Activated CD4-positive, alpha-beta T cell treated with anti-CD3 and anti-CD28 coated beads for 1 hour (primary cell): ENCODE data around the gene ZNF407.

Experiments
- DNase-seq: peaks from one replicate; pipeline ENCODE4 v3.0.0-alpha.2; 2020

Gene ZNF407

DNA sequence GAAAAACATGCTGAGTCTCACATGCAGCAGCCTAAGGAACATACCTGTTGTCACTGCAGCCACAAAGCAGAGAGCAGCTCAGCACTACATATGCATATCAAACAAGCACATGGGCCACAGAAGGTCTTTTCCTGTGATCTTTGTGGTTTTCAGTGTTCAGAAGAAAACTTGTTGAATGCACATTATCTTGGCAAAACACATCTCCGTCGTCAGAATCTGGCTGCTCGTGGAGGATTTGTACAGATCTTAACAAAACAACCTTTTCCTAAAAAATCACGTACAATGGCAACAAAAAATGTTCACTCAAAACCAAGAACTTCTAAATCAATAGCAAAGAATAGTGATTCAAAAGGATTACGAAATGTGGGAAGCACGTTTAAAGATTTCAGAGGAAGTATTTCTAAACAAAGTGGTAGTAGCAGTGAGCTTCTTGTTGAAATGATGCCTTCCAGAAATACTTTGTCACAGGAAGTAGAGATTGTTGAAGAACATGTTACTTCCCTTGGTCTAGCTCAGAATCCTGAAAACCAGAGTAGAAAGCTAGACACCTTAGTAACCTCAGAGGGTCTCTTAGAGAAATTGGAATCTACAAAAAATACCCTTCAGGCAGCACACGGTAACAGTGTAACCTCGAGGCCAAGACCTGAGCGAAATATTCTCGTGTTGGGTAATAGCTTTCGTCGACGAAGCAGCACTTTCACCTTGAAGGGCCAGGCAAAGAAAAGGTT, 34.1 kb downstream of the ZNF407 start:
- DNase-seq: no peak

GRCh38 chr18:74632351-74632679, 34.6 kb downstream of the ZNF407 start:
- no peak for DNase-seq

DNA sequence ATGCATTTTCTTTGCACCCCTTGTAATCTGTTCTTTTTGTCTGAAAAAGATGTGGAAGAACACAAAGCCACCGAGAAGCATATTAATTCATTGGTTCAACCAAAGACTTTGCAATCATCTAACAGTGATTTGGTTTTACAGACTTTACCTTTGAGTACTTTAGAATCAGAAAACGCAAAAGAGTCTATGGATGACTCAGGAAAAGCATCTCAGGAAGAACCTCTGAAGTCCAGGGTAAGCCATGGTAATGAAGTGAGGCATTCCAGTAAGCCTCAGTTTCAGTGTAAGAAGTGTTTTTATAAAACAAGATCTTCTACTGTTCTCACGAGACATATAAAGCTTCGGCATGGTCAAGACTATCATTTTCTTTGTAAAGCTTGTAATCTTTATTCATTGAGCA, 35.2 kb downstream of the ZNF407 start:
- no peak for DNase-seq

DNA sequence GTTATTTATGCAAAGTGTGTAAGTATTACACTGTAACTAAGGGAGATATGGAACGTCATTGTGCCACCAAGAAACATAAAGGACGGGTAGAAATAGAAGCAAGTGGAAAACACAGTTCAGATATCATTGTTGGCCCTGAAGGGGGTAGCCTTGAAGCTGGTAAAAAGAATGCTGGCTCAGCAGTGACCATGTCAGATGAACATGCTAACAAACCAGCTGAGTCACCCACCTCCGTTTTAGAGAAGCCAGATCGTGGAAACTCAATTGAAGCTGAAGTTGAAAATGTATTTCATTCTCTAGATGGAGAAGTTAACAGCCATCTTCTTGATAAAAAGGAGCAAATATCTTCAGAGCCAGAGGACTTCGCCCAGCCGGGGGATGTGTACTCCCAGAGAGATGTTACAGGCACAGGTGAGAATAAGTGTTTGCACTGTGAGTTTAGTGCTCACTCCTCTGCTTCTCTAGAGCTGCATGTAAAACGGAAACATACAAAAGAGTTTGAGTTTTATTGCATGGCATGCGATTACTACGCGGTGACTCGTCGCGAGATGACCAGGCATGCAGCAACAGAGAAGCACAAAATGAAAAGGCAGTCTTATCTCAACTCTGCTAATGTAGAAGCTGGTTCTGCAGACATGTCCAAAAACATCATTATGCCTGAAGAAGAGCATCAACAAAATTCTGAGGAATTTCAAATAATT, 36.1 kb downstream of the ZNF407 start:
- no peak for DNase-seq

DNA sequence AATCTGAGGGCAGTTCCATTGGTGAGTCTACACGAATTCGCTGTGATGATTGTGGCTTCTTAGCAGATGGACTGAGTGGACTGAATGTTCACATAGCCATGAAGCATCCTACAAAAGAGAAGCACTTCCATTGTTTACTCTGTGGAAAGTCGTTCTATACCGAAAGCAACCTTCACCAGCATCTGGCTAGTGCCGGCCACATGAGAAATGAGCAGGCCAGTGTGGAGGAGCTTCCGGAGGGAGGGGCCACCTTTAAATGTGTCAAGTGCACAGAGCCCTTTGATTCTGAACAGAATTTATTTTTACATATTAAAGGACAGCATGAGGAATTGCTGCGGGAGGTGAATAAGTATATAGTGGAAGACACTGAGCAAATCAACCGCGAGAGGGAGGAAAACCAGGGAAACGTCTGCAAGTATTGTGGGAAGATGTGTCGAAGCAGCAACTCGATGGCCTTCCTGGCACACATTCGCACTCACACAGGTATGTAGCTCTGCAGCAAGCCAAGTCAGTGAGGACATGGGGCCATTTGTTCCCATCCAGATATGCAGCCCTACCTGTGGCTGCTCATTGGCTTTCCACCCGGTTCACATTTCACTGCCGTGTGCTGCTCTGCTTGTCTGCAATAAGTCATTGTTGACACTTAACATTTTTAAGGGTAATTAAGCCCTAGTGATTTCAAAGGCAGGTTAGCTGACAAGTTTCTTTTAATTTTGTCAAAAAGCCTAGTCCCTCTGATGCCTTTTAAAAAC, 37.7 kb downstream of the ZNF407 start:
- no peak for DNase-seq

DNA sequence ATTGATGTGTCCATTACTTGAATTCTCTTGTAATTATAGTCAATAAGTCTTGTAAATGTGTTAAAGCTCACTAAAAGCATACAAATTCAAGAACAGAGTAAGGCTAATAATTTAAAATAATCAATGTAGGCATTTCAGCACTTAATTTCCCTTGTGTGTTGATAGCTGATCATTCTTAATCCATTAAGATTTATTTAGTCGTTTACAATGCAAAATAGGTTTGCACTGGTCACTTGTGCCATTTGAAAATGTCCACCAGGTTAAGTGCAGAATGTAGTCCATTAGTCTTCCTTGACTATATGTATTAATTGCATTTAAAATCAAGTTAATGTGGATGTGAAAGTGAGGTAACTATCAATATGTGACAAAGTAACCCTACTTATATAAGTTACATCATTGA, 39.4 kb downstream of the ZNF407 start:
- no peak for DNase-seq

- DNase-seq: no peak
These were observed 40.5 kb downstream of the ZNF407 start for GRCh38 chr18:74638210-74638609.

DNA sequence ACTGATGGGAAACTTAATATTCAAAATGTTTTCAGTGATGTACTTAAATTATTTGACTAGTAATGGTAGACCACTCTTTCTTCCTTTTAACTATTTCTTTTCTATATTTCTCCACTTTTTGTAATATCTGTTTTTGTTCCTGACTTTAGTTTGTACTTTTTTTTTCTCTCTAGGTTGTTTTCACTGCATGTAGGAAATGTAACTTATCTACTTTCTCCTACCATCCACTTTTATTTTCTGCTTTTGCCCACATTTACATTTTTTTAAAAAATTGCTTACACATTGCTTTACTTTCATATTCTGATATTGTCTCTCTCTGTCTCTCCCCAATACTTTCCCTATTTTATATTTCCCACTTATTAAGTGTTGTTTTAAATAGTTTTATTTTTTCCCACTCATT, 47.0 kb downstream of the ZNF407 start:
- DNase-seq: no peak

- no peak for DNase-seq
These were observed 48.0 kb downstream of the ZNF407 start for GRCh38 chr18:74645679-74646078.

GRCh38 chr18:74651327-74652128, 53.9 kb downstream of the ZNF407 start:
- DNase-seq: no peak

GRCh38 chr18:74652392-74652988, 54.8 kb downstream of the ZNF407 start:
- DNase-seq: no peak

GRCh38 chr18:74654638-74655037, 57.0 kb downstream of the ZNF407 start:
- DNase-seq: no peak

DNA sequence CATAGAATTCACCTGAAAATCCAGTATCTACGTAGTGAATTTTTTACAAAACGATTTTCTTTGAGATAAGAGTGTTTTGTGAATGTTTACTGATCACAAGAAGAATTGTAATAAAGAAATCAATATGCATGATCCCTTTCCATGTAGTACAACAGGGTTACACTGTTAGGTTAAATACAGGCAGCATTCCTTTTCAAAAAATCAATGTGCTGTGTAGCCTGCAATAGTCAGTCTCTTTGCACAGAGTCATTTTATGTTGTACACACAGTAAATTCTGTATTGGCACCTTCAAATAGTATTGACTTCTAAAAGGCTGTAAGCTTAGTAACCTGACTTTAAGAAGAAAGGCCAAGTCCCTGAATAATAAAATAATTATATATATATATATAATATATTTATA, 63.3 kb downstream of the ZNF407 start:
- no peak for DNase-seq

GRCh38 chr18:74661691-74662090, 64.0 kb downstream of the ZNF407 start:
- DNase-seq: no peak

GRCh38 chr18:74662622-74663021, 65.0 kb downstream of the ZNF407 start:
- no peak for DNase-seq

DNA sequence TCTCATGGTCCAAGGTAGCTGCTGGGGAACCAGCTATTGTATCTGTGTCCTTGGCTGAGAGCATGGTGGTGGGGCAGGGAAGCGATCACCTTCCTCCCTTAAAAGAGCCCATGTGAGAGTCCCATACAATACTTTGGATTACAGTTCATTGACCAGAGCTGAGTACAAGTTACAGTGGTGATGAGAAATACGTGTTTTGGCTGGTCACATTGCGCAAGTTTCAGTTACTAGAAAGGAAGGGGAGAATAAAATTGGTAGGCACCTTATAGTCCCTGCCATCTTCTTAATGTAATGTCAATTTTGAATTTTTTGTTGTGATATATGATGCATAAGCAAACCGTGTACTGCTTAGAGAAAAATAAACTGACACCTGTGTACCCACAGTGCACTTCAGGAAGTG, 67.7 kb downstream of the ZNF407 start:
- DNase-seq: no peak

DNA sequence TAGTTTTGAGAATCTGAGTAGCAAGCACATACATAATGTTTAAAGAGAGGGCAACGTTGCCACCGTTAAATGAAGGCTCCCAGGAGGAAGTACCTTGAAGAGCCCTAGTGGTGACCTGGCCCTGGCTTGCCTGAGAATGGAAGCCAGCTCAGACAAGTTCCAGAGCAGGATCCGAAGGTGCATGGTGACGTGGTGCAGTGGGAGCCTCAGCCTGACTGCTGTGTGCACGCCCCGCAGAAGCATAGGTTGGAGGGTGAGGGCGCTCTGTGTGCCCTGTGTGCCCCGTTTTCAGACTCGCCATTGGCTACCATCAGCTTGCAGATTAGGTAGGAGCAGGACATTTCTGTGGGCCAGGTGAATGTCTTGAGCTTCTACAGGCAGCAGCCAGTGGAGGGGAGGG, 68.2 kb downstream of the ZNF407 start:
- DNase-seq: no peak

- no peak for DNase-seq
These were observed 71.6 kb downstream of the ZNF407 start for GRCh38 chr18:74669136-74669798.

GRCh38 chr18:74672371-74672770, 74.7 kb downstream of the ZNF407 start:
- no peak for DNase-seq

DNA sequence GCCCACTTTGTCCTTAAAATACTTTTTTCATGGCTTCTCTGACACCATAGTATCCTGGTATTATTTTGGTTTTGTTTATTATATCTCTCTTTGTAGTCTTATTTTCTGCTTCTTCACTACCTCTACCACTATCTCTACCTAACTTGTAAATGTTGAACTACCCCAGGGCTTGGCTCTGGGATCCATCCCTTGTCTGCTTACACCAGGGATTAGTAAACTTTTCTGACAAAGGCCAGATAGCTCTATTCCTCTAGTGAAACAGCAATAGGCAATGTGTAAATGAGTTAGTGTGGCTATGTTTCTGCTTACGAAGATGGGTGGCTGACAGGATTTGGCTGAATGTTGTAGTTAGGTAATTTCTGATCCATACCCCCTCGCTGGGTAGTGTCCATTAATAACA, 76.8 kb downstream of the ZNF407 start:
- no peak for DNase-seq

DNA sequence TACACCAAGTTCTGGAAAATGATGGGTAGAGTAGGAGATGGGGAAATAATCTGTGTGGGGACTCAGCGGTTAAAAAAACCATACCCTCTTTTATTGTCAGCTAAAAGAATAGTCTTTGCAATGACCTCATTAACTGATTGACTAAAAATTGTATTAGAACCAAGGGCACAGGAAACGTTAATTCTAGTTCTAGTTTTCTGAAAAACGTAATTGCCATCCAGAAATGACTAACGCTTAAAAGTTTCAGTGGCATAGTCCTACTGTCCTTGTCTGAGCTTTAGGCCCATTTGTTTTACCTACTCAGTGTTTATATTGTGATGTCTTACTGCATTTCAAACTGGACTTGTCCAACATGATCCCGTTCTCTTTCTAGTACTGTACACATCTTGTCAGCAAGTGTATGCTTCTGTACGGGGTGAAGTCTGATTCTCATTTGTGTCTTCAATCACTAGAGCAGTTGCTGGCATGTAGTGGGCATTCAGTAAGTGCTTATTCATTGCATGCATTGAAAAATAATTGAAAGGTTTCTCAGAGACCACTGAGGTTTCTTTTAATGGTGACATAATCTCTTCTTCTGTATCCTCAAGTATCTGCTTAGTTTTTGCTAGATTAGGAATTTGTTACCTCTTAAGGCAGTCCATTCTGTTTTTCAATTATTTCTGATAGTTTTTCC, 81.5 kb downstream of the ZNF407 start:
- no peak for DNase-seq

DNA sequence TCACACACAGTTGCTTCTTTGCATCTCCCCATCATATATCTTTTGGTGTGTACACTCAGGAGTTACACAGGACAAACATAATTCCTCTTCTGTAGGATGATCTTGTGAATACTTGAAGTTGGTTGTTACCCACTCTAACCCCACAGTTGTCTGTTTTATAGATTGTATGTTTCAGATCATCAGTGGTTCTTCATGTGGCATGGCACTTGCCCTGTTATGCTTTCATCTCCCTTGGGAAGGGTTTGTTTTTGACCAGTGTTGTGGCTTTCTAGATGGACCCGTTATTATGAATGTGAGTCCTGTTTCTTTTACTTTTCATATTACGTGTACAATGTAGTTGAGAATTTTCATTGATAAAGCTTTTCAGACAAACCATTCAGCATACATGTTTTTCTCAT, 82.0 kb downstream of the ZNF407 start:
- DNase-seq: no peak
